Measurements from ENCODE around the gene MAPKAPK2. TPM values are rescaled to one million over a fixed set of nuclear protein-coding genes. Genes with fewer than 3 reads are reported as not detected.

MAPKAPK2 gene
- total and polyA plus RNA-seq, 2 of the 13 experiments (the other 11 are each of a cell fraction or from before 2014, with no cell fraction given) = 16.6 to 34.0 TPM

- TF ChIP-seq HNRNPUL1 (IDR thresholded peaks at IDR 0.05; ENCODE audit: low read depth, low read length) = no peak
- TF ChIP-seq TEF (CRISPR knock-in tag; IDR thresholded peaks at IDR 0.05) = no peak
- peak; percentile 41; the same call in 1 of the 2 replicates for TF ChIP-seq RAD21 (CRISPR knock-in tag; IDR thresholded peaks at IDR 0.05)
- no peak for TF ChIP-seq SIX1 (CRISPR knock-in tag; IDR thresholded peaks at IDR 0.05; ENCODE audit: borderline replicate concordance)
- peak; percentile 76 for TF ChIP-seq SMC3 (IDR thresholded peaks at IDR 0.05; ENCODE audit: low read length)
- no peak for TF ChIP-seq IKZF5 (CRISPR knock-in tag; IDR thresholded peaks at IDR 0.05)
- peak; percentile 70 for TF ChIP-seq CTCF (CRISPR knock-in tag; IDR thresholded peaks at IDR 0.05)
- TF ChIP-seq ZNF362 (CRISPR knock-in tag; IDR thresholded peaks at IDR 0.05; ENCODE audit: borderline replicate concordance) = no peak
- no peak for TF ChIP-seq FOXJ3 (CRISPR knock-in tag; IDR thresholded peaks at IDR 0.05; ENCODE audit: borderline replicate concordance)
- no peak for TF ChIP-seq SRSF4 (IDR thresholded peaks at IDR 0.05; ENCODE audit: low read depth, low read length, poor library complexity, severe bottlenecking)
- TF ChIP-seq PTBP1 (IDR thresholded peaks at IDR 0.05; ENCODE audit: low read depth, low read length, poor library complexity, severe bottlenecking) = no peak
- peak; percentile 54 for TF ChIP-seq STAG1 (CRISPR knock-in tag; IDR thresholded peaks at IDR 0.05)
- 0 out of 2 replicates have a peak, but pooled peaks have one; percentile 31 for TF ChIP-seq HNF1B (CRISPR knock-in tag; IDR thresholded peaks at IDR 0.05)
- TF ChIP-seq POGK (CRISPR knock-in tag; conservative IDR thresholded peaks at IDR 0.05) = no peak
- no peak overlapping the region for H2AFZ ChIP-seq (ENCODE audit: low read length)
- 0 out of 2 replicates have a peak, but pooled peaks cover 5% of the 10 kb centered on the region for H4K20me1 ChIP-seq (ENCODE audit: insufficient read depth, low read length)
- POLR2A ChIA-PET = no interaction called here
- FAIRE-seq (peak; percentile 28), DNase-seq (ENCODE audit: low spot score) (no peak), ATAC-seq (peak; percentile 66)
- no peaks in the 10 kb centered on the region for H3K27me3 ChIP-seq (ENCODE audit: control insufficient read depth in 1 of 2, insufficient read depth in 2 of 2, low read length in 2 of 2)
- no TSS peak for BruUV-seq (replicated peaks)
- intact Hi-C loops (cut with micrococcal nuclease; ENCODE audit: unreplicated experiment) (loop anchor here (1.0 to 10.0 kb wide), 3 partner anchors 178 to 340 kb away; no protein-coding TSS in a partner anchor), in situ Hi-C loops (cut with HindIII; ENCODE audit: extremely low pct_ligation_motif_present, low pct_unique_long_range_greater_than_20kb) (loop anchor here (5.0 to 10.0 kb wide), 2 partner anchors 178 to 250 kb away; no protein-coding TSS in a partner anchor)
- no peaks in the 10 kb centered on the region for H3K4me1 ChIP-seq (ENCODE audit: insufficient read depth, low read length)
- CTCF ChIA-PET (ENCODE audit: low intra/inter-chr PET ratio, low total read pairs) = interaction anchor here (0.8 to 1.6 kb wide), 2 partner anchors 178 to 247 kb away, joined by 4 to 11 read pairs; no protein-coding TSS in a partner anchor
- H3K9ac ChIP-seq (ENCODE audit: insufficient read depth, low read depth, low read length) = no peak overlapping the region
- no peak overlapping the region for H3K27ac ChIP-seq (ENCODE audit: extremely low read length, insufficient read depth, low read length)
- H3K9me3 ChIP-seq (ENCODE audit: low read length) = no peaks in the 10 kb centered on the region
- peaks cover 25 to 30% of the 10 kb centered on the region in 2 experiments; a peak in 4 of 5 replicates for H3K36me3 ChIP-seq (replicated peaks in 1 of 2; ENCODE audit: control insufficient read depth in 1 of 2, insufficient read depth in 2 of 2, low read length in 2 of 2)
- H3K4me3 ChIP-seq (replicated peaks in 1 of 3; ENCODE audit: insufficient read depth in 1 of 3, low read depth in 2 of 3, low read length in 3 of 3) = no peak overlapping the region
- no peak overlapping the region for H3K4me2 ChIP-seq (ENCODE audit: low read depth, low read length)
- 69% methylated on average over 9 of the region's 9 CpGs for WGBS (ENCODE audit: low lambda C conversion rate)
- H3K79me2 ChIP-seq (ENCODE audit: insufficient read depth, low read length) = no peaks in the 10 kb centered on the region
These were observed 49.9 kb downstream of the MAPKAPK2 start for GRCh38 chr1:206734499-206735142.
